Prostate gland (tissue), 2 donors: ENCODE results near the gene ASCL2. TPM values are rescaled to one million over a fixed set of nuclear protein-coding genes. Genes with fewer than 3 reads are reported as not detected.

Experiments
- DNase-seq: peaks from one replicate; pipeline ENCODE4 v3.0.0-alpha.2; 2019; ENCODE audit warnings: low spot score
- H3K27ac ChIP-seq, 2 donors: fragments of 200-600 bp; sonication (generic); 2 replicates each; pipeline ENCODE4 v1.5.1; 2017 to 2019
- H3K27me3 ChIP-seq: fragments of 200-600 bp; sonication (generic); replicated peaks from 2 replicates; pipeline ENCODE4 v1.5.1; 2019; ENCODE audit not compliant: insufficient read depth
- H3K36me3 ChIP-seq, 2 donors: fragments of 200-600 bp; sonication (generic); 1 replicate in 1 of 2; 2 replicates in 1 of 2; pipeline versions ENCODE4 v1.5.1 to v1.8.1; 2017 to 2019
- H3K4me1 ChIP-seq: fragments of 200-600 bp; sonication (generic); replicated peaks from 2 replicates; pipeline ENCODE4 v1.5.1; 2019
- H3K4me3 ChIP-seq, 2 donors: fragments of 200-600 bp; sonication (generic); 2 replicates each; pipeline ENCODE4 v1.5.1; 2017 to 2019
- H3K9me3 ChIP-seq: fragments of 200-600 bp; sonication (generic); 2 replicates; pipeline ENCODE4 v1.5.1; 2017
- POLR2A ChIP-seq: fragments of 450-650 bp; IDR thresholded peaks from one replicate; pipeline ENCODE4 v1.6.1; 2016; ENCODE audit warnings: antibody characterized with exemption, mild to moderate bottlenecking
- POLR2AphosphoS5 ChIP-seq: sonication (generic); formaldehyde crosslinking; IDR thresholded peaks from one replicate; pipeline ENCODE4 v1.6.1; 2017; ENCODE audit warnings: antibody characterized with exemption
- WGBS: methylation state at CpG from one replicate; pipeline ENCODE4 v1.1.5; 2018; 5-methylcytosine and 5-hydroxymethylcytosine counted together
- intact Hi-C: fragments of 100-400 bp; cut with DNase I; formaldehyde crosslinking; loops from one replicate; pipeline ENCODE4 v1.14.2; 2022
- total RNA-seq, 2 donors: library from RNA; depleted of rRNA; stranded (reverse); fragments of >200 nt; gene quantifications; one replicate each; pipeline ENCODE4 v1.1.0, GENCODE V29; 2016
- TF ChIP-seq, protein P1 (sequence below), 4 experiments: fragments of 200-600 bp in 2 of 4; fragments of 450-650 bp in 2 of 4; sonication (generic) in 2 of 4; IDR thresholded peaks; 1 replicate in 3 of 4; 2 replicates in 1 of 4; pipeline ENCODE4 v1.5.1; 2016 to 2019; ENCODE audit warnings: antibody characterized with exemption in 4 of 4, mild to moderate bottlenecking in 2 of 4, moderate library complexity in 2 of 4

The ASCL2 gene
- total RNA-seq, 2 donors from 2014 or later: 3.9 to 7.9 TPM

DNA sequence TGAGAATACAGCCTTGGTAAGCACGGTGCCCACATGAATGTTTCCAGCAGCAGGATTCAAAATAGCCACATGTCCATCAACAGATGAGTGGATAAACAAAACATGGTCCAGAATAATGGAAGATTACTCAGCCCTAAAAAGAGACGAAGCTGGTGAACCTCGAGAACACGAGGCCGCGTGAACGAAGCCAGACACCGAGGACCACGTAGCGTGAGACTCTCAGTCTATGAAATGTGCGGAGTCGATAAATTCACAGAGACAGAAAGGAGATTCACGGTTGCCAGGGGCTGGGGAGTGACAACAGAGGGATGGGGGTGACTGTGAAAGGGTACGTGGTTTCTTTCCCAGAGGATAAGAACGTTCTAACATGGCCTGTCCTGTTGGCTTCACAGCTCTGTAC is 2.9 kb upstream of the ASCL2 start:
- no peaks in the 10 kb centered on the region for H3K27me3 ChIP-seq

DNA sequence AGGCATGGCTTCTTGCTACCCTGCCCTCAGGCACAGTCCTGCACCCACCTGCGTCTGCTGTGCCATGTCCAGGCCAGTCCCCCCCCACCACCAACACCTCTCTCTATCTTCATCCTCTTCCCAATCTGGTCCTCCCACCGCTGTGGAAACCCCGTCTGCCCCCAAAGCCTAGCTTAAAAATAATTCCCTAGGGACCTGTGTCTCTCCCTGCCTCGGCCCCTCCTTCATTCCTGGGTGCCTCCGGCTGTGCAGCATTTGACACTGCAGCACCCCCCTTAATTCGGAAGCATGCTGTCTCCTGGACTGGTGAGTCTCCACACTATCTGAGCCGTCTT is 2.5 kb upstream of the ASCL2 start:
- intact Hi-C loops: no loop called here
- Histone ChIP-seq H3K27ac (no peak overlapping the region), H3K36me3 (no peaks in the 10 kb centered on the region), H3K9me3 (no peaks in the 10 kb centered on the region), H3K27me3 (no peaks in the 10 kb centered on the region), H3K4me1 (peaks cover 11% of the 10 kb centered on the region), H3K4me3 (no peak overlapping the region)
- no peak for DNase-seq
- TF ChIP-seq POLR2A (no peak), POLR2AphosphoS5 (no peak)
- TF ChIP-seq, protein P1, sequence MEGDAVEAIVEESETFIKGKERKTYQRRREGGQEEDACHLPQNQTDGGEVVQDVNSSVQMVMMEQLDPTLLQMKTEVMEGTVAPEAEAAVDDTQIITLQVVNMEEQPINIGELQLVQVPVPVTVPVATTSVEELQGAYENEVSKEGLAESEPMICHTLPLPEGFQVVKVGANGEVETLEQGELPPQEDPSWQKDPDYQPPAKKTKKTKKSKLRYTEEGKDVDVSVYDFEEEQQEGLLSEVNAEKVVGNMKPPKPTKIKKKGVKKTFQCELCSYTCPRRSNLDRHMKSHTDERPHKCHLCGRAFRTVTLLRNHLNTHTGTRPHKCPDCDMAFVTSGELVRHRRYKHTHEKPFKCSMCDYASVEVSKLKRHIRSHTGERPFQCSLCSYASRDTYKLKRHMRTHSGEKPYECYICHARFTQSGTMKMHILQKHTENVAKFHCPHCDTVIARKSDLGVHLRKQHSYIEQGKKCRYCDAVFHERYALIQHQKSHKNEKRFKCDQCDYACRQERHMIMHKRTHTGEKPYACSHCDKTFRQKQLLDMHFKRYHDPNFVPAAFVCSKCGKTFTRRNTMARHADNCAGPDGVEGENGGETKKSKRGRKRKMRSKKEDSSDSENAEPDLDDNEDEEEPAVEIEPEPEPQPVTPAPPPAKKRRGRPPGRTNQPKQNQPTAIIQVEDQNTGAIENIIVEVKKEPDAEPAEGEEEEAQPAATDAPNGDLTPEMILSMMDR (IDR thresholded peaks at IDR 0.05): no peak
- WGBS: 94% methylated on average over 7 of the region's 7 CpGs

More for the DNA sequence above, 2.9 kb upstream of the ASCL2 start:
- intact Hi-C loops: no loop called here
- Histone ChIP-seq H3K4me3 (no peak overlapping the region), H3K9me3 (no peaks in the 10 kb centered on the region), H3K27ac (no peak overlapping the region), H3K36me3 (no peaks in the 10 kb centered on the region), H3K4me1 (peaks cover 11% of the 10 kb centered on the region)
- no peak for DNase-seq
- TF ChIP-seq POLR2A (no peak), POLR2AphosphoS5 (no peak)
- TF ChIP-seq, protein P1 (IDR thresholded peaks at IDR 0.05): no peak
- WGBS: 92% methylated on average over 15 of the region's 15 CpGs

DNA sequence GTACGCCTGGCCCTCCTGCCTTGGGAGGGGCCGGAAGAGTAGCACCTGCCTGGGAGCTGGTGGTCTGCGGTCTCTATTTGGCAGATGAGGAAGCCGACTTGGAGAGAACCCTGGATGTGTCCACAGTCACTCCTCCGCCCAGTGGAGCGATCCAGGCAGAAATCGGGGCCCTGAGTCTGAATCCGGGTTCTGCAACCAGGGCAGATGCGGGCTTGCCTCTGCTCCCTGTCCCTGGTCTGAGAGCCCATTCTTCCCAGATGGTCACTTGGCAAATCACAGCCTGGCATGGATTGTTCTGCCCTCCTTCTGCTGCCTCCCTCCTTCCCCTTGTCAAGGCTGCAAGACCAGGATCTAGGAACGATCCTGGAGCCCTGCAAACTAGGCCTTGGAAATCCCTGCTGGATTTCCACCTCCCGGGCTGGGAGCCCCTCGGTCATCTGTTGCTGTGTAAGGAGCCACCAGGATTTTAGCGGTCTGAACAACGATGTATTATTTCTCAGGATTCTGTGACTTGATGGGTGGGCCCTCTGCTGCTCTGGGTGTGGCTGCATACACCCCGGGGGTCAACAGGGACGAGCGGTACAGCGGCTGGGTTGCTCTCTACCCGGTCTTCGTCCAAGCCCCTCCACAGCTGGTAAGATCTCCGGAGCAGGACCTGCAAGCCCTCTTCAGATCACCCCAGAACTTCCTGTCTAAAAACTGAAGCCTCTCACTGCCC is 2.0 kb upstream of the ASCL2 start:
- Histone ChIP-seq H3K27me3 (no peaks in the 10 kb centered on the region), H3K36me3 (no peaks in the 10 kb centered on the region), H3K9me3 (no peaks in the 10 kb centered on the region), H3K4me3 (no peak overlapping the region), H3K4me1 (peaks cover 11% of the 10 kb centered on the region), H3K27ac (no peak overlapping the region)
- intact Hi-C loops: no loop called here
- TF ChIP-seq, protein P1 (IDR thresholded peaks at IDR 0.05): no peak
- TF ChIP-seq POLR2A: no peak
- DNase-seq: no peak
- WGBS: 91% methylated on average over 21 of the region's 21 CpGs

DNA sequence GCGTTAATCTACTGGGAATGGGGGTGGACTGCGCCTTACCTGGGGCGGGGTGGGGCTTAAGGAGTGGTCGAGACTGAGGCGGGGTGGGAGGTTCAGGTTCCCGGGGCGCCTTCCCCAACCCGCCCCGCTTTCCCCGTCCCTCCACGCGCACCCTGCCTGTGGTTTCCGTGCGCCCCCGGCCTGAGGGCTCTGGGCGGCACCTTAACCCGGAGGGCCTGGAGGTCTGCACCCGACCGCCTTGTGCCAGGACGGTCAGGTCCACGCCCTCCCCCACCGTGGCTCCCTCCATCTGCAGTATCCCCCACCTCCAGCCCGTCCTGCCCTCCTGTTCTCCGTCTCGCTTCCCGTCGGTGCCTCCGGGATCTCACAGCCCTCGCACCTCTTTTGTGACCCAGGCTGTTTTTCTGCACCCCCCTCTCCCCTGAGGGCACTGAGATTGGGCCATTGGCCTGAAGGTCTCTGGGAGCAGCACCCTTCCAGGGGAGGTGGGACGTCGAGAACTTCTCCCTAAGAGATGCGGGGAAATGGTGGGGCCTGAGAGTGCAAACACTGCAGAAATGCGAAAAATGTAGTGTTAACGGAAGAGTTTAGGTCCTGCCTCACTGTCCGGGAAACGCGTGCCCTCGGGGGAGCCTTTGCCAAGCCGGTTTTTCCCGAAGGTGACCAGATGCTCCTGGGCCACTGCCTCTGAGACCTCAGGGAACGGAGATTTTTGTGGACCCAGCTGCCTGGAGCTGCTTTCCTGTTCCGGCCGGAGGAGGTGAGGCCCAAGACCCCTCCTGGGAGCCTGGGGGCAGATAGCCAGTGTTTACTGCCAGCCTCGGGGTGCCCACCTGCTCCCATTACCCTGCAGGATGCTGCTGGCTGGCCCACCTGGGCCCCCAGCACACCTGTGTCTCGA is 1.2 kb upstream of the ASCL2 start:
- 40% methylated on average over 44 of the region's 45 CpGs for WGBS
- no peaks in the 10 kb centered on the region for H3K27me3 ChIP-seq
- H3K36me3 ChIP-seq: no peaks in the 10 kb centered on the region
- no peak for DNase-seq
- H3K4me1 ChIP-seq: peaks cover 11% of the 10 kb centered on the region
- TF ChIP-seq POLR2AphosphoS5: no peak
- no peak for TF ChIP-seq POLR2A
- TF ChIP-seq, protein P1 (IDR thresholded peaks at IDR 0.05): no peak
- no peak overlapping the region for H3K4me3 ChIP-seq
- intact Hi-C loops: no loop called here
- no peaks in the 10 kb centered on the region for H3K9me3 ChIP-seq
- H3K27ac ChIP-seq: no peak overlapping the region

DNA sequence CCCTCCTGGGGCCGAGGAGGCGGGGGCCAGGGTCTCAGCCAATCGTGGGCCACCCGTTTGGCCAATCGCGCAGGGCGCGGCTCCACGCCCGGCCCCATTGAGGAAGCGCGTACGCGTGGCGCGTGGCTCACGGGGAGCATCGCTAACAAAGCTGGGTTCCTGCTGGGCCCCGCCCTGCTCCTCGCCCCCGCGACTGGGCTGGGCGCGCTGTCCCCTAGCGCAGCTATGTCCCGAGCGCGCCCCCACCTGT is 614 bp upstream of the ASCL2 start:
- TF ChIP-seq, protein P1 (IDR thresholded peaks at IDR 0.05): no peak
- TF ChIP-seq POLR2A: no peak
- no peak for TF ChIP-seq POLR2AphosphoS5
- Histone ChIP-seq H3K36me3 (no peaks in the 10 kb centered on the region), H3K27ac (no peak overlapping the region), H3K4me1 (peaks cover 11% of the 10 kb centered on the region), H3K4me3 (peak overlapping the region; percentile 40 to 55), H3K27me3 (no peaks in the 10 kb centered on the region), H3K9me3 (no peaks in the 10 kb centered on the region)
- DNase-seq: no peak
- WGBS: under 1% methylated on average over 21 of the region's 28 CpGs
- intact Hi-C loops: no loop called here
